GM23248 (cell line): ENCODE measurements around the gene SFTPD. TPM values are rescaled to one million over a fixed set of nuclear protein-coding genes. Genes with fewer than 3 reads are reported as not detected.

ENCODE experiments used
- DNase-seq: peaks from one replicate; pipeline ENCODE4 v3.0.0-alpha.2; 2015
- H2AFZ ChIP-seq: fragments of 200-600 bp; sonication (generic); 2 replicates; pipeline ENCODE4 v1.6.1; 2016; ENCODE audit warnings: antibody characterized with exemption
- H3F3A ChIP-seq: fragments of 200-600 bp; sonication (generic); 2 replicates; pipeline ENCODE4 v1.6.1; 2016; ENCODE audit warnings: mild to moderate bottlenecking, antibody characterized with exemption, mixed run types; ENCODE audit not compliant: insufficient read depth
- H3K27ac ChIP-seq: fragments of 200-600 bp; sonication (generic); 2 replicates; pipeline ENCODE4 v1.5.1; 2016; ENCODE audit warnings: mild to moderate bottlenecking
- H3K27me3 ChIP-seq: fragments of 200-600 bp; sonication (generic); replicated peaks from 2 replicates; pipeline ENCODE4 v1.6.1; 2016; ENCODE audit warnings: mild to moderate bottlenecking; ENCODE audit not compliant: insufficient read depth
- H3K36me3 ChIP-seq: fragments of 200-600 bp; sonication (generic); 2 replicates; pipeline ENCODE4 v1.6.1; 2016; ENCODE audit warnings: low read depth, mild to moderate bottlenecking
- H3K4me1 ChIP-seq: fragments of 200-600 bp; sonication (generic); 2 replicates; pipeline ENCODE4 v1.6.1; 2016; ENCODE audit warnings: mild to moderate bottlenecking; ENCODE audit not compliant: insufficient read depth
- H3K4me2 ChIP-seq: fragments of 200-600 bp; sonication (generic); one replicate; pipeline ENCODE4 v1.6.1; 2016; ENCODE audit warnings: mild to moderate bottlenecking; ENCODE audit not compliant: unreplicated experiment
- H3K4me3 ChIP-seq: fragments of 200-600 bp; sonication (generic); 2 replicates; pipeline ENCODE4 v1.5.1; 2016; ENCODE audit warnings: mild to moderate bottlenecking
- H3K79me2 ChIP-seq: fragments of 200-600 bp; sonication (generic); 2 replicates; pipeline ENCODE4 v1.6.1; 2016; ENCODE audit warnings: mild to moderate bottlenecking; ENCODE audit not compliant: insufficient read depth
- H3K9ac ChIP-seq: fragments of 200-600 bp; sonication (generic); 2 replicates; pipeline ENCODE4 v1.6.1; 2016; ENCODE audit warnings: mild to moderate bottlenecking
- H3K9me2 ChIP-seq: fragments of 200-600 bp; sonication (generic); 2 replicates; pipeline ENCODE4 v1.6.1; 2016; ENCODE audit warnings: mixed run types, mild to moderate bottlenecking, moderate library complexity; ENCODE audit not compliant: insufficient read depth
- H3K9me3 ChIP-seq: fragments of 200-600 bp; sonication (generic); one replicate; pipeline ENCODE4 v1.6.1; 2017; ENCODE audit warnings: low read depth
- H4K20me1 ChIP-seq: fragments of 200-600 bp; sonication (generic); 2 replicates; pipeline ENCODE4 v1.6.0; 2016; ENCODE audit not compliant: insufficient read depth
- EZH2 ChIP-seq: fragments of 200-600 bp; sonication (generic); IDR thresholded peaks from 2 replicates; pipeline ENCODE4 v1.6.1; 2018; ENCODE audit warnings: antibody characterized with exemption, mild to moderate bottlenecking; ENCODE audit not compliant: insufficient read depth, poor library complexity, severe bottlenecking
- EZH2phosphoT487 ChIP-seq: fragments of 200-600 bp; sonication (generic); IDR thresholded peaks from 2 replicates; pipeline ENCODE4 v1.6.1; 2018; ENCODE audit warnings: antibody characterized with exemption, moderate library complexity, mild to moderate bottlenecking, low read depth; ENCODE audit not compliant: insufficient read depth
- WGBS, 2 experiments: methylation state at CpG; one replicate each; pipeline ENCODE4 v1.1.6; 2015 to 2017; ENCODE audit warnings: low lambda C conversion rate in 2 of 2, low coverage in 1 of 2; ENCODE audit errors: missing lambda C conversion rate in 2 of 2; 5-methylcytosine and 5-hydroxymethylcytosine counted together
- in situ Hi-C: fragments of 300-500 bp; cut with MboI; formaldehyde crosslinking; loops from 2 replicates; pipeline ENCODE4 v1.15.0; 2020
- polyA plus RNA-seq: library from polyadenylated mRNA; unstranded; fragments of >200 nt; fragmentation: Nextera tagmentation; extraction: Ambion mirVana; gene quantifications from 2 replicates; pipeline ENCODE4 v1.2.1, GENCODE V29; 2016
- total RNA-seq: library from RNA; depleted of rRNA; stranded (reverse); fragments of >200 nt; shearing (Covaris generic); gene quantifications from 2 replicates; pipeline ENCODE4 v1.2.3, GENCODE V29; 2014

SFTPD gene
- total and polyA plus RNA-seq, 2 experiments from 2014 or later = 0.46 TPM; not detected in 1

- no peak overlapping the region for H2AFZ ChIP-seq
- H4K20me1 ChIP-seq = no peaks in the 10 kb centered on the region
- H3K27ac ChIP-seq = no peak overlapping the region
- no peaks in the 10 kb centered on the region for H3K36me3 ChIP-seq
- H3K9me2 ChIP-seq = no peaks in the 10 kb centered on the region
- WGBS, 2 experiments = 39 to 47% methylated on average over 3 of the region's 3 CpGs
- no peaks in the 10 kb centered on the region for H3K9me3 ChIP-seq
- H3K4me2 ChIP-seq = no peak overlapping the region
- H3K79me2 ChIP-seq = no peaks in the 10 kb centered on the region
- H3K4me3 ChIP-seq = no peak overlapping the region
- in situ Hi-C loops = no loop called here
- no peaks in the 10 kb centered on the region for H3F3A ChIP-seq
- H3K4me1 ChIP-seq = no peaks in the 10 kb centered on the region
- peak; percentile 28 for DNase-seq
- H3K9ac ChIP-seq = no peak overlapping the region
- peaks cover 25% of the 10 kb centered on the region for H3K27me3 ChIP-seq
- TF ChIP-seq EZH2phosphoT487 = no peak
- TF ChIP-seq EZH2 = no peak
Measured at GRCh38 chr10:79985481-79986072, 36.7 kb upstream of the SFTPD start.

- in situ Hi-C loops = no loop called here
- TF ChIP-seq EZH2phosphoT487 (no peak), EZH2 (no peak)
- H3F3A ChIP-seq = no peaks in the 10 kb centered on the region
- no peaks in the 10 kb centered on the region for H3K4me1 ChIP-seq
- no peaks in the 10 kb centered on the region for H3K9me3 ChIP-seq
- H3K9ac ChIP-seq = no peak overlapping the region
- no peaks in the 10 kb centered on the region for H3K9me2 ChIP-seq
- H3K27ac ChIP-seq = no peak overlapping the region
- WGBS, 2 experiments = 85 to 89% methylated on average over 9 of the region's 9 CpGs
- no peaks in the 10 kb centered on the region for H3K79me2 ChIP-seq
- no peak overlapping the region for H2AFZ ChIP-seq
- peaks cover 25% of the 10 kb centered on the region for H3K27me3 ChIP-seq
- DNase-seq = no peak
- no peak overlapping the region for H3K4me3 ChIP-seq
- H4K20me1 ChIP-seq = no peaks in the 10 kb centered on the region
- no peaks in the 10 kb centered on the region for H3K36me3 ChIP-seq
- H3K4me2 ChIP-seq = no peak overlapping the region
Measured at GRCh38 chr10:79984851-79985250, 35.9 kb upstream of the SFTPD start.

- Histone ChIP-seq H3K79me2 (no peaks in the 10 kb centered on the region), H3F3A (no peaks in the 10 kb centered on the region), H3K9me2 (no peaks in the 10 kb centered on the region), H3K36me3 (no peaks in the 10 kb centered on the region), H3K4me1 (no peaks in the 10 kb centered on the region), H3K4me3 (no peak overlapping the region), H3K9me3 (no peaks in the 10 kb centered on the region), H3K27ac (no peak overlapping the region), H4K20me1 (no peaks in the 10 kb centered on the region), H3K9ac (no peak overlapping the region), H3K4me2 (no peak overlapping the region), H3K27me3 (peaks cover 25% of the 10 kb centered on the region), H2AFZ (no peak overlapping the region)
- TF ChIP-seq EZH2phosphoT487 (no peak), EZH2 (no peak)
- DNase-seq = no peak
- in situ Hi-C loops = no loop called here
- WGBS, 2 experiments = 33 to 38% methylated on average over 28 to 40 of the region's 40 CpGs
Measured at GRCh38 chr10:79983286-79983909, 34.5 kb upstream of the SFTPD start.

GRCh38 chr10:79982861-79983260, 34.0 kb upstream of the SFTPD start:
- WGBS, 2 experiments = 25 to 30% methylated on average over 11 of the region's 11 CpGs
- Histone ChIP-seq H3K4me2 (no peak overlapping the region), H3K4me3 (peak overlapping the region; percentile 77; the same call in 1 of the 2 replicates), H4K20me1 (no peaks in the 10 kb centered on the region), H3K4me1 (no peaks in the 10 kb centered on the region), H3K27ac (no peak overlapping the region), H3K36me3 (no peaks in the 10 kb centered on the region), H3K79me2 (no peaks in the 10 kb centered on the region), H3K9me3 (no peaks in the 10 kb centered on the region), H3K9me2 (no peaks in the 10 kb centered on the region), H3F3A (no peaks in the 10 kb centered on the region), H2AFZ (no peak overlapping the region), H3K9ac (no peak overlapping the region), H3K27me3 (peaks cover 25% of the 10 kb centered on the region)
- TF ChIP-seq EZH2phosphoT487 (no peak), EZH2 (no peak)
- in situ Hi-C loops = no loop called here
- no peak for DNase-seq
